RCC 7860 (cell line): ENCODE measurements around the gene CD36.

Experiments
- DNase-seq: peaks from one replicate; pipeline ENCODE4 v3.0.0-alpha.2; 2015; ENCODE audit warnings: low spot score
- FAIRE-seq: peaks from 2 replicates; lab custom pipeline; 2012; peaks lifted over from hg19 to GRCh38; lab: Jason Lieb, UNC

Gene CD36

GRCh38 chr7:80623503-80624252, 14.8 kb upstream of the CD36 start:
- FAIRE-seq (no peak), DNase-seq (no peak)

- no peak for DNase-seq
- no peak for FAIRE-seq
Observed at GRCh38 chr7:80624763-80625162, 13.7 kb upstream of the CD36 start.

- no peak for DNase-seq
- FAIRE-seq = no peak
Observed at GRCh38 chr7:80629023-80629422, 9.4 kb upstream of the CD36 start.

DNA sequence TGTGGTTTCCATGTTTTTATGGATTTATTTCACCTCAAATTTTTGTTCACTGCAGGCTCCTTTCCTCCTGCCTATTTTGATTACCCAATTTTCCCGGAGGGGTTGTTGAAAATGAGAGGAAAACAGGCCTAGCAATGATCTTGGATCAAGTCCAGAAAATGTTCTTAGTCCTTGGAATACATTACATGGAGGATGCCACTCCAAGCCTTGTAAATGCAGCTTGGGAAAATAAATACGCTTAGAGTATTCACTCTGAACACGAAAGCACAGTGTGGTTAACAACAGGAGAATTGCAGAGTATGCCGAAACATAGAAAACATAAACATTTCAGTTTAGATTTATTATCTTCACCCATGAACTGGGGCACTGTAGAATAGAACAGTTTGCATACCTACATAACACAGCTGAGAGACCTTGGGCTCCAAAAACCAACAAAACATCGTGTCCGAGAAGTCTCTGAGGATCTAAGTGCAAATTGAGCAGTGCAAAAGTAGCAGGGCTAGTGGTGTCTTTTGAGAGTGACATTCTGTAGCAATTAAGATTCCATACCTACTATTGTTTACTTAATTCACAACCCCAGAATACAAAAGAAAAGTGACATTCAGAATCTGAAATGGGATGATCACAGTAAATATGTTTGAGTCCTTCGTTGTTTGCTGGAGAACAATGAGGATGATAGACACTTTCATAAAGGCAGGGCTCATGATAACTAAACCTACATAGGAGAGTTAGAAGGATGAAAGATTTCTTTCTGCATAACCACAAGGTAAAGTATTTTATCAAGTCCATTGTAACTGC, 7.6 kb upstream of the CD36 start:
- FAIRE-seq = no peak
- DNase-seq = no peak

- peak; percentile 76 for FAIRE-seq
- no peak for DNase-seq
Observed at GRCh38 chr7:80631421-80631820, 7.0 kb upstream of the CD36 start.

GRCh38 chr7:80632139-80632538, 6.3 kb upstream of the CD36 start:
- DNase-seq (no peak), FAIRE-seq (no peak)

- no peak for FAIRE-seq
- no peak for DNase-seq
Observed at GRCh38 chr7:80632819-80633218, 5.6 kb upstream of the CD36 start.

DNA sequence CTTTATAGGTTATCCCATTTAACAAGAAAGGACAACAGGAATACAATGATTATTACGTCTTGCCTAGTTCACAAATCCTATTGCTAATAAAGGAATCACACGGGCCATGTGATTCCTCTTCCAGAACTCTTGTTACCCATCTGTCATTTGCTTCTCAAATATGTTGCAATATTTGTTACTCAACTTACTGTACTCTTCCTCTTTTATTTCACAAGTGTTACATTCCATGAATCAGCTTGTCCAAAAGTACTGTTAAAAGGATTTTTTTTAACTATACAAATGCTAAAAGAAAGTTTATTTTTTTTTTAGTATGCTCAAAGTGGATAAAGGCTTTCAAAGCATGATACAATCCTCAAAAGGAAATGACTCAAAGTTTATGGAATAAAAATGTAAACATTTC, 3.9 kb upstream of the CD36 start:
- DNase-seq (no peak), FAIRE-seq (peak; percentile 59)

DNA sequence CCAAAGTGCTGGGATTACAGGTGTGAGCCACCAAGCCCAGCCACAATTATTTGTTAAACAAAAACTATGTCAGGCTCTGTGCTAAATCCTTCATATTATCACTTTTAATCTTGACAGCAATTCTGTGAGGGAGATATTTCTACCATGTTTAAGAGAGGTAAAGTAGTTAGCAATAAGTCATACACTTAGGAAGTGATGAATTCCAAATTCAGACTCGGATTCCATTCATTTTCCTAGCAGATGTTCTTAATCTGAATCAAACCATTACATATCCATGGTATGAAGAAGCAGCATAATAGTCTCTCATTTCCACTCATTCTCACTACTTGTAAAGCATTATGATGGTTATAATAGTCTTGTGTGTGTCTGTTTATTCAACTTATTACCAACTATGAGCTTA, 2.9 kb upstream of the CD36 start:
- FAIRE-seq (no peak), DNase-seq (no peak)

DNA sequence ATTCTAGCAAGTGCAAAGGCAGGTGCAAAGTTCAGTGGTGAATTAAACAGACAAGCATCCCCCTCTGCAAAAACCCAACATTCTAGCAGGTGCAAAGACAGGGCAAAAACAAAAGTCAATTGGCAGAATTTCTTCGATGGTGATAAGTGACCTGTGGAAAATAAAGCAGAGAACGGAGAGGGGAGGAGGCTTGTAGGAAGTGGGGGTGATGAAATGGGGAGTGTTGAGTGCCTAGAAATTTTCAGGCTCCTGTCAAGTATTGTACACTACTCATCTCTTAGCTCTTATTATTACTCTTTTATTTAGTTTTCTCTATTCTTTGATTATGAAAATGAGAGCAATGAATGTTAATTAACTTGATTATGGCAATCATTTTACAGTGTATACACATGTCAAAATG, 2.4 kb upstream of the CD36 start:
- DNase-seq (no peak), FAIRE-seq (no peak)

GRCh38 chr7:80636709-80637108, 1.7 kb upstream of the CD36 start:
- FAIRE-seq = no peak
- DNase-seq = no peak

DNA sequence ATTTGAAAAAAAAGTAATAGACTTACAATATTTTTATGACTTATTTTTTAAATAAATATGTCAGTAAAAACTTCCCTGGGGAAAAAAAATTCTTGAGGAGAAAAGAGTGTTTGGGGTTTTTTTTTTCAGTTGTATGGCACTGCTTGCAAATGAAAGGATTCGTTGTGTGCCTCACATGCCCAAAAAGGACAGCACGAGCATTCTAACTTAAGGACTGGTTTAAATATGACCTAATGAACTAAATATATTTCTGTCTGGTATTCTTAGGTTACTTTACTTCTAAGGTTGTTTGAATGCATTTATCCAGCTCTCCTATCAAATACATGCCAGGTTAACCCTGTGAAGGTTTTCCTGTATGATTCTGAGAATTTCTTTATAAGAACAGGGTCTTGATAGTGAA, 988 bp upstream of the CD36 start:
- no peak for DNase-seq

DNA sequence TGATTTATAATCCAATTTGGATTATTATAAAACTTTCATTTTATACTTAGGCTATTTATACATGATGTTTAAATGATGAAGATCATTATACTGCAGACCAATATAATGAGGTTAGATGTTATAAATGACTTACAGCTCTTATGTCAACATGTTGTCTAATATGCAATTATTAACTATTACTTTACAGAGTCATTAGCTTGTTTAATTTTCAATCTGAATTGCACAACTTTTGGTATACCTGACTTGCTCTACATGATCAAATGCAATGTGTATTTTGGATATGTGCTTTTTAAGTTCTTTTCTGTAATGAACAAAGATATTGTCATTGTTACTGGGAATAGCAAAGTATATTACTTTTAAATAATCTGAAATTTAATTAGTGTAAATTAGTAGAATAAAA, 569 bp downstream of the CD36 start:
- DNase-seq (no peak), FAIRE-seq (peak; percentile 75)

More for the DNA sequence above, 988 bp upstream of the CD36 start:
- no peak for FAIRE-seq

GRCh38 chr7:80640846-80641245, 2.4 kb downstream of the CD36 start:
- FAIRE-seq (peak; percentile 98), DNase-seq (peak; percentile 75)

DNA sequence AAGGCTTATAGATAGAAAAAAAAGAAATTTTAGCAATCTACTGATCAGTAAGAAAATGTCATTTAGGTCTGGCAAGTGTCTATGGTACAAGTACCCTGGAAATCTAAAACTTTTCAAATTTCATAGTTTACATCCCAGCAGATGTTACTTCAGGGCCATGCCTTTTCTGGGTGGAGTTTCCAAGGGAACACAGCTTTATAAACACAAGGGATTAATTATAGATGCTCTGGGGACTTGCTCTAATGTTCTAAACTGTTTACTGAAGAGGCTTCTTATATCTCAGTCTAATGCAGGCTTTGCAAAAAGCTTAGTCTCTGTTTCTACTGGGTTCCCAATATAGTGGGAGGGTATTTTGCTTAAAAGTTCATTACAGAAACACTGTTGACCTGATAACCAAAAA, 3.1 kb downstream of the CD36 start:
- FAIRE-seq (no peak), DNase-seq (no peak)

DNA sequence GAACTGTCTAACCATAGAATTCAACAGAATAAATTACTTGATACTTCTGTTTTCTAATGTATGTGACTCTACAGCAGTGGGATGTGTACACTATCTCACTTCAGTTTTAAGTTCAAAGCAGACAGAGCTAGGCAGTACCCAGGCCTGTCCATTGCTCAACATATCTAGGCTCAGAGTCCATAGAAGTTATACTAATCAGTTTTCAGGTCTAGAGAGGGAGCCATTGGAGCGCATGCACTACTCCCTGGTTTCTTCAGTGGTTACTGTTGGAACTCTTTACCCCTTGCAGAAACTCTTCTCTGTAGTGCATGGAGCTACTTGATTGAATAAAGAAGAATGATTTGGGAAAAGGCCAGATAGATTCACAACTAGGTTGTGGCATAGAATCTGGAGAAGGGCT, 4.4 kb downstream of the CD36 start:
- FAIRE-seq = no peak
- no peak for DNase-seq

DNA sequence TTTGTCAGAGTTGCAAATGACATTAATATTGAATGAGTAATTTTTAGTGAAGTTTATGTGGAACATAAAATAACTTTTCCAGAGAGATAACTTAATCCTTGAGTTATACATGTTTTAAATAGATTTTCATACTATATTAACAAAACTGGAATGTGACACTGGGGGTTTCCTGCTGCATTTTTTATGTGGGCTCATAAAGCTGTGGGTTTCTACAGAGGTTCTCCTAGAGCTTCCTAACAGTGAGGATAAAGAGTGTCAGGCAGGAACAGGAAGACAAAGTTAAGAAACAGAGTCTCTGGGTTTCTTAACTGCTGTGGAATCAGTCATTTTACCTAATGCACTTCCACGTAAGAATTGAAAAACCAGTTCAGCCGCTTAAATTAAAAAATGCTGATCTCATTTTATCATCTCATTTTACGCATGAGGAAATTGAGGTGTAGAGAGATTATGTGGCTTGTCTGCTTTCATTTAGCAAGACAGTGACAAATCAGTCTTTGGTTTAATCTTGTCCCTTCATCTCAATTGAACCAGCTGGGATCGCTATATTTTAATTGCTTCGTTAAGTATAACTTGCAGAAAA, 5.0 kb downstream of the CD36 start:
- DNase-seq (no peak), FAIRE-seq (peak; percentile 27)

- no peak for FAIRE-seq
- no peak for DNase-seq
Observed at GRCh38 chr7:80644054-80644453, 5.6 kb downstream of the CD36 start.

DNA sequence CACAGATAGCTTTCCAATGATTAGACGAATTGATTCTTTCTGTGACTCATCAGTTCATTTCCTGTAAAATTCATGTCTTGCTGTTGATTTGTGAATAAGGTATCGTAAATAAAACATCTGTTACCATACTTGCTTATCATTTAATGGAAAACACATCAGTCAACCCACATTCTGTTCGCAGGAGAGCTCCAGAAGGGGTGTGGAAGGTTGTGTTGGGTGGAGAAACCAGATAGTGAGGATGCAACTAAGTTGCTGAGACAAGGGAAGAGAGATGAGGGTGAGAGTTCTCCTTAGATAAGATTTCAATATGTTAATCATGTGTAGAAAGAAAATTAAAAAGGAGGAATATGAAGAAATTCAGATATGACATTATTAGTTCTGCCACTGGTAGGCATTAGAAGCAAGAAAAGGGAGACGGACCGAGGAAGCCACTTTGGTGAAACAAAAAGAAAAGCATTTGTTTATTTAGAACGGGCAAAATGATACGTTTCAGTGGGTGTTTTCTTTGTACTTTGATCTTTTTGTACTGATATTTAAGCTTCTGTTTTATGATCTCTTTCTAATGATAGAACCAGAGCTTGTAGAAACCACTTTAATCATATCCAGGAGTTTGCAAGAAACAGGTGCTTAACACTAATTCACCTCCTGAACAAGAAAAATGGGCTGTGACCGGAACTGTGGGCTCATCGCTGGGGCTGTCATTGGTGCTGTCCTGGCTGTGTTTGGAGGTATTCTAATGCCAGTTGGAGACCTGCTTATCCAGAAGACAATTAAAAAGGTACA, 7.8 kb downstream of the CD36 start:
- DNase-seq (no peak), FAIRE-seq (no peak)

GRCh38 chr7:80647436-80647835, 9.0 kb downstream of the CD36 start:
- no peak for FAIRE-seq
- DNase-seq = no peak

DNA sequence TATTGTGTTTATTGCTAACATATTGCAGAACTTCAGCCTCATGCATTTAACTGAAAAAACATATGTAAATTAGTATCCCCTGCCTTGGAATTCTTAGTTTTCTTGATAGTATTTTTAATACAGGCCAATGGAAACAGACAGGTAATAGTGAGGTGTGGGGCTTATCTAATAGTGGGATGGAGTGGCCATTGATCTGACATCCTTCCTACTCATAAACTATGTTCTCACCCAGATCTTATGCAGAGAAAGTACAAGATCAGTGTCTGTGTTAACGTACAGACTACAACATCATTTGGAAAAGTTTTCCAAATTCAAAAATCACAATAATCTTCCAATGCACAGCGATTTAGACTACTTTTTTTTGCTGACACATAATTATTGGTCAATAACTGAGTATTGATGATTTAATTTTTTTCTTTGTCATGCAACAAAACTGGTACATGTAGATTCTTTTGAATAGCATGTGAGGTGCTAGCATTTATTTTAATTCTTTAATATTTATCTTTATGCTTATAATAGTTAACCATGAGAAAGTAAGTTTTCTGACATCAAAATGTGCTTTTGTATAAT, 9.7 kb downstream of the CD36 start:
- DNase-seq (no peak), FAIRE-seq (no peak)
